Measurements from ENCODE around the gene PLD3.
A peak's percentile ranks its signal among the peaks of the same experiment; 100 is the strongest.

PLD3 gene

DNA sequence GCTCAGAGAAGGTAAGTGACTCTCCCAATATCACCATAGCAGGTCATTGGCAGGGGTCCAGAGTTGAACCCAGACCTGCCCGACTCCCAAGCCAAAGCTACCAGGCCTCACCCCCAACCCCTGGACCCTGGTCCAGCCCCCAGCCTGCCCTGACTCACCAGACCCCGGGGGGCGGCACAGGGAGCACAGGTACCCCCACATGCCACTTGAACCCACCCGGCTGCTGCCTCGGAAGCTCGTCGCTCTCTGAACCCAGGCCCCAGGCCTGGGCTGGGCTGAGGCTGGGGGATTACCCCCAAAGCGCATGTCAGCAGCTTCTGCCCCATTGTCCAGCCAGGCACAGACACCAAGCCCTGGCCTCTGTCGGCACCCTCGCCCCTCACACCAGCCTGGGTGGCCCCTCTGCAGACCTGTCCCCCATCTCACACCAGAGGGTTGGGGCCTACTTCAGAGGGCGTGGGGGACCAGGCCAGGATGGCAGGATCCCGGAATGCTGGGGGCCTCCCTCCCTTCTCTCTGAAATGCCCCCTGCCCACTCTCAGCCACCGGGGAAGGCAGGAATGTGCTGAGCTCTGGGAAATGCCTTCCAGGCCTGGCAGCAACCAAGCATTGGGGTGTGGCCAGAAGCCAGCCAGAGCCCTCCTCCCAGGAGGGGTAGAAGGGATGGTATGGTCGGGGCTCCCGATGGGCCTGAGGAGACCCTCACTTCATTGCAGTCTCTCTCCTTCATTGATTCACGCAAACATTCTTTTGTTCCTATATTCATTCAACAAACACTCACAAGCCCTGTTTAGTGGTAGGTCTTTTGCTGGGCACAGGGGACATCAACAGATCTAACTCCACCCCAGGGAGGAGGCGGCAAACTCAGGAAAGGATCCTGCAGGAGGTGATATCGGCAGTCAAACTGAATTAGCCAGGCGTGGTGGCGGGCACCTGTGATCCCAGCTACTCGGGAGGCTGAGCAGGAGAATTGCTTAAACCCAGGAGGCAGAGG, 66.3 kb downstream of the PLD3 start:
- TF ChIP-seq SIN3A (IDR thresholded peaks at IDR 0.05; ENCODE audit: borderline replicate concordance, insufficient read depth, low read length), result no peak
- TF ChIP-seq TAF1 (IDR thresholded peaks at IDR 0.05; ENCODE audit: borderline replicate concordance, insufficient read depth, low read length), result no peak
- no peak for TF ChIP-seq FOXP2 (optimal IDR thresholded peaks at IDR 0.05; ENCODE audit: borderline replicate concordance, extremely low read depth, extremely low read length, insufficient read depth)
- TF ChIP-seq, protein P1, sequence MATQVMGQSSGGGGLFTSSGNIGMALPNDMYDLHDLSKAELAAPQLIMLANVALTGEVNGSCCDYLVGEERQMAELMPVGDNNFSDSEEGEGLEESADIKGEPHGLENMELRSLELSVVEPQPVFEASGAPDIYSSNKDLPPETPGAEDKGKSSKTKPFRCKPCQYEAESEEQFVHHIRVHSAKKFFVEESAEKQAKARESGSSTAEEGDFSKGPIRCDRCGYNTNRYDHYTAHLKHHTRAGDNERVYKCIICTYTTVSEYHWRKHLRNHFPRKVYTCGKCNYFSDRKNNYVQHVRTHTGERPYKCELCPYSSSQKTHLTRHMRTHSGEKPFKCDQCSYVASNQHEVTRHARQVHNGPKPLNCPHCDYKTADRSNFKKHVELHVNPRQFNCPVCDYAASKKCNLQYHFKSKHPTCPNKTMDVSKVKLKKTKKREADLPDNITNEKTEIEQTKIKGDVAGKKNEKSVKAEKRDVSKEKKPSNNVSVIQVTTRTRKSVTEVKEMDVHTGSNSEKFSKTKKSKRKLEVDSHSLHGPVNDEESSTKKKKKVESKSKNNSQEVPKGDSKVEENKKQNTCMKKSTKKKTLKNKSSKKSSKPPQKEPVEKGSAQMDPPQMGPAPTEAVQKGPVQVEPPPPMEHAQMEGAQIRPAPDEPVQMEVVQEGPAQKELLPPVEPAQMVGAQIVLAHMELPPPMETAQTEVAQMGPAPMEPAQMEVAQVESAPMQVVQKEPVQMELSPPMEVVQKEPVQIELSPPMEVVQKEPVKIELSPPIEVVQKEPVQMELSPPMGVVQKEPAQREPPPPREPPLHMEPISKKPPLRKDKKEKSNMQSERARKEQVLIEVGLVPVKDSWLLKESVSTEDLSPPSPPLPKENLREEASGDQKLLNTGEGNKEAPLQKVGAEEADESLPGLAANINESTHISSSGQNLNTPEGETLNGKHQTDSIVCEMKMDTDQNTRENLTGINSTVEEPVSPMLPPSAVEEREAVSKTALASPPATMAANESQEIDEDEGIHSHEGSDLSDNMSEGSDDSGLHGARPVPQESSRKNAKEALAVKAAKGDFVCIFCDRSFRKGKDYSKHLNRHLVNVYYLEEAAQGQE (IDR thresholded peaks at IDR 0.05; ENCODE audit: insufficient read depth in 1 of 2, low read depth in 2 of 2, low read length in 2 of 2), result no peak
- TF ChIP-seq POLR2AphosphoS5 (IDR thresholded peaks at IDR 0.05; ENCODE audit: low read depth, low read length), result no peak

- TF ChIP-seq SIN3A (IDR thresholded peaks at IDR 0.05; ENCODE audit: borderline replicate concordance, insufficient read depth, low read length) (no peak), TAF1 (IDR thresholded peaks at IDR 0.05; ENCODE audit: borderline replicate concordance, insufficient read depth, low read length) (no peak), POLR2AphosphoS5 (IDR thresholded peaks at IDR 0.05; ENCODE audit: low read depth, low read length) (no peak), FOXP2 (optimal IDR thresholded peaks at IDR 0.05; ENCODE audit: borderline replicate concordance, extremely low read depth, extremely low read length, insufficient read depth) (no peak)
- TF ChIP-seq, protein P1 (IDR thresholded peaks at IDR 0.05; ENCODE audit: insufficient read depth in 1 of 2, low read depth in 2 of 2, low read length in 2 of 2), result no peak
These were observed 67.3 kb downstream of the PLD3 start for GRCh38 chr19:40415768-40416167.

GRCh38 chr19:40416918-40417642, 68.6 kb downstream of the PLD3 start:
- TF ChIP-seq, protein P1 (IDR thresholded peaks at IDR 0.05; ENCODE audit: insufficient read depth in 1 of 2, low read depth in 2 of 2, low read length in 2 of 2), result no peak
- TF ChIP-seq TAF1 (IDR thresholded peaks at IDR 0.05; ENCODE audit: borderline replicate concordance, insufficient read depth, low read length) (no peak), POLR2AphosphoS5 (IDR thresholded peaks at IDR 0.05; ENCODE audit: low read depth, low read length) (0 out of 2 replicates have a peak, but pooled peaks have one; percentile 40), SIN3A (IDR thresholded peaks at IDR 0.05; ENCODE audit: borderline replicate concordance, insufficient read depth, low read length) (peak; percentile 67; the same call in 1 of the 2 replicates), FOXP2 (optimal IDR thresholded peaks at IDR 0.05; ENCODE audit: borderline replicate concordance, extremely low read depth, extremely low read length, insufficient read depth) (peak; percentile 100)

DNA sequence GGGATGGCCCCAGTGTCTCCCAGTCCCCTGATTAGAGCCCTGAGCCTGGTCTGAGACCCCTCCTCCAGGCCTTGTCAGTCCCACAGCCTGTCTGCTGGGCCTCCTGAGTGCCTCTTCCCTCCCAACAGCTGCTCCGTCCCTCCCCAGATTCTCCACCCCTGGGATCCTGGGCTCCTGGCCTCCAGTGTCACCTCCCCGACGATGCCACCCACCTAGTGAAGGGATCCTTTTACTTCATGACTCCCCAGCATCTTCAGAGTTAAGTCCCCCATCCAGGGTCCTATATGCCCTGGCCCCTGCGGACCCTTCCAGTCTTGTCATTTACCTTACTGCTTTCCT, 69.1 kb downstream of the PLD3 start:
- TF ChIP-seq, protein P1 (IDR thresholded peaks at IDR 0.05; ENCODE audit: insufficient read depth in 1 of 2, low read depth in 2 of 2, low read length in 2 of 2), result no peak
- TF ChIP-seq TAF1 (IDR thresholded peaks at IDR 0.05; ENCODE audit: borderline replicate concordance, insufficient read depth, low read length) (no peak), SIN3A (IDR thresholded peaks at IDR 0.05; ENCODE audit: borderline replicate concordance, insufficient read depth, low read length) (no peak), FOXP2 (optimal IDR thresholded peaks at IDR 0.05; ENCODE audit: borderline replicate concordance, extremely low read depth, extremely low read length, insufficient read depth) (no peak), POLR2AphosphoS5 (IDR thresholded peaks at IDR 0.05; ENCODE audit: low read depth, low read length) (no peak)

Measured in PFSK-1 (cell line).